Central memory CD4-positive, alpha-beta T cell (primary cell): ENCODE measurements around the gene IGIP.

Source experiments
- DNase-seq: peaks from one replicate; pipeline ENCODE4 v3.0.0; 2022

The IGIP gene

GRCh38 chr5:140168371-140168770 is 42.6 kb downstream of the IGIP start:
- no peak for DNase-seq

- no peak for DNase-seq
Observed at GRCh38 chr5:140169410-140169809, 43.7 kb downstream of the IGIP start.

DNA sequence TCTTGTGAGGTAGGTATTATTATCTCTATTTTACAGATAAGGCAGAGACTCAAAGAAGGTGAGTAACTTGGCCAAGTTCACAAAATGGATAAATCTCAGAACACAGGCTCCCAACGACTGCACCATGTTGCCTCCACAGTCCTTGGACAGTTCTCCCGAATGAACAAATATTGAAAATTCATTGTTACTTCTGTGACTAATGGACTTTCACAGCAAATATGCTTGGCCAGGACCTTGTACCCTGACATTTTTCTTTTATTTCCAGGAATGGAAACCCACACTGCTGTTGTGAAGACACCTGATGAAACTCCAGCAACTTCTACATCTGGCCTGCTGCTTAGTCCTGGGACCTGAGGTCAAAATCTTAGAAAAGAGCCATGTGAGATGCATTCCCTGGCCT is 46.7 kb downstream of the IGIP start:
- DNase-seq: no peak

DNA sequence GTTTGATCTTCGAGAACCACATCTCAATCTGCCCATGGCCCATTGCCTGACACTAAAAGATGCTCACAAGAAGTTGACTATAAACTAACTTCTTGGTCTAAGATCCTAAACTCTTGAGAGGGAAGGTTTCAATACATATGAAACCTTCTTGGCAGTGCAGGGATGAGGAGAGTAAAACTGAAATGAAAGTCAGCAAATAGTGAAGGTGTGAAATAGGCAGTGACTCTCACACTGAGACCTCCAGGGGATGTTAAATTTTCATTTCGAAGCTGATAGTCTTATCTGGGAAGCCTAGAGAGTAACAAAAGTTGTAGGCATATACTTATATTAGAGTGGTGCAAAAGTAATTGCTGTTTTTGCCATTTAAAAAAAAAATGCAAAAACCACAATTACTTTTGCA is 48.3 kb downstream of the IGIP start:
- no peak for DNase-seq

DNA sequence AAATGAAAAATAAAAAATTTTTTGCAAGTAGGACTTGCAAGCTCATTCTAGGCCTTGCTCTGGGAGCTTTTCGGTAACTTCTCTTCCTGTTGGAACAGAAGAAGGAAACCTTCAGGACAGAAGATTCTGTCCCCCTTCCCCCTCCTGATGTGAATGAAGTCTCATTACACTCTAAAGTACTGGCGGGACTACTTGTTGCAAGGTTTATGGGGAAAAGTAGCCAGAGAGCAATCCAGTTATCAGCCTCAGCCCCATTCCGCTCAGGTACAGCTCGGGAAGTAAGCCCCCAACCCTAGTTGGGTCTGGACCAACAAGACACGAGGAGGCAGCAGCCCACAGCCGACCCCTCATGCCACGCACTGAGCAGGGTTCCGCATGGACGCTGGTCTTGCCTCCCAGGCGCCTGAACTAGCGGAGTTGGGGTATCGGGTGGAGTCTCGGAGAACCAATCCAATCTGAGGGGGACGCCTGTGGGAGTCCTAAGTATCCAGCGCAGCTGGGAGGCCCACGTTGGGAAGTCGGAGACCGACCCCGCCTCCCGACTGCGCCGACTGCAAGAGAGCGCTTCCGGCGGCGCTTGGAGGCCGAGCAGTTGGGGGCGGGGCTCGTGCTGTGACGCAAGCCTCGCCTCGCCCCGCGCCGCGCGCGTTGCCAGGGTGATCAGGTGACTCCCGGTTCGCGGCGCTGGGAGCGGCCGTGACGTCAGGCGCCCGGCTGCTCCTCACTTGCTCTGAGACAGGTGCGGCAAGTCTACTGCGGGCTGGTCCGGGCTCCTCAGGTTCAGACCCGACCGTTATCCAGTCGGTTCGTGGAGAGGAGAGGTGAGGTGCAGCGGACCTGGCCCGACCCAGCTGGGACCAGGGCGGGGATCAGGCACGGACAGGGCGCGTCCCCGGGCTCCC is 49.0 kb downstream of the IGIP start, which contains the start of gene CYSTM1:
CYSTM1 (plus strand) TSS at position 724 of the 902 bp plus-strand sequence. CDS start 19,278 bp downstream, outside the sequence.
- DNase-seq: peak; percentile 98

- DNase-seq: peak; percentile 59
Observed at GRCh38 chr5:140175367-140176030, 49.8 kb downstream of the IGIP start.

DNA sequence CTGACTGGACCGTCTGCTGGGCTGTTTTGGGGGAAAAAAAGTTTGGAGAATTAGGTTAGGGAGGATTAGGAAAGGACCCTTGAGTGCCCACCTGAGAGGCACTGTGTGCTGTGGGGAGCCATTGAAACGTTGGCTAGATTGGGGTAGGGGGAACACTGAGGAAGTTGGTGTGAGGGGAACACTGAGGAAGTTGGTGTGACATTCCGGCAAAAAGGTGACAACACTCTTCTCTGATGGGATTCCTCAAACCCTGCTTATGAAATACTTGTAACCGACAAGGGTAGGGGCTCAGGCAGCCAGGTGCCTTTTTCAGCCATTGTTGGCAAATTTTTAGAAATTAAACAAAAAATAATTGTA is 50.3 kb downstream of the IGIP start:
- DNase-seq: no peak

DNA sequence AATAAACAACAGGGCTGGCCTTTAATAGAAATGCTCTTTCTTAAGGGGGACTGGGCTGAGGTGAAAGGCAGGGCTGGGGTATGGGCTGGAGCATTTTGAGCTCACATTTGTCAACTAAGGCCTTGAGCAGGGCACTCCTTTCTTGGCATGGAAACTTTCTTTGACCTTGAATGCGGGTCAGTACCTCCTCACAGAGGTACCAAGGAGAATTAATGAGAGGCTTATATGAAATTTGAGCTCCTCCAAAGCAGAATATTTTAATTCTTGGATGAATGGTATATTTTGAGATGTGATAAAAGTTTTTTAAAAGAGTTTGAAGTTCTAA is 52.3 kb downstream of the IGIP start:
- DNase-seq: no peak

DNA sequence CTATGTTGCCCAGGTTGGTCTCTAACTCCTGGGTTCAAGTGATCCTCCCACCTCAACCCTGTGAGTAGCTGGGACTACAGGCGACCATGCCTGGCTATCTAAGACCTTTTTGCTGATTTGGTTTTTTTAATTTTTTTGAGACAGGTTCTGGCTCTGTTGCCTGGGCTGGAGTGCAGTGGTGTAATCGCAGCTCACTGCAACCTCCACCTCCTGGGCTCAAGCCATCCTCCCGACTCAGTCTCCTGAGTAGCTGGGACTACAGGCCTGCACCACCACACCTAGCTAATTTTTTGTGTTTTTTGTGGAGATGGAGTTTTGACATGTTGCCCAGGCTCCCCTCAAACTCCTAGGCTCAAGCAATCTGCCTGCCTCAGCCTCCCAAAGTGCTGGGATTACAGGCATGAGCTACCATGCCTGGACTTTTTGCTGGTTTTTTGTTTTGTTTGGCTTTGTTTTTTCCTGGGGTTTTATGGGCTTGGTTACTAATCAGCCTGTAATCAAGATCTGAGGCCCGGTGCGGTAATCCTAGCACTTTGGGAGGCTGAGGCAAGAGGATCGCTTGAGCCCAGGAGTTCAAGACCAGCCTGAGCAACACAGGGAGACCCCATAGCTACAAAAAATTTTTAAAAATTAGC is 52.9 kb downstream of the IGIP start:
- no peak for DNase-seq
